ENCODE results near the gene TPRG1L.
"Not testable (repeated sequence)": the region's sequence is repeated elsewhere in the genome, so short reads cannot be mapped to it uniquely, and the experiment has no call there.

TPRG1L gene

DNA sequence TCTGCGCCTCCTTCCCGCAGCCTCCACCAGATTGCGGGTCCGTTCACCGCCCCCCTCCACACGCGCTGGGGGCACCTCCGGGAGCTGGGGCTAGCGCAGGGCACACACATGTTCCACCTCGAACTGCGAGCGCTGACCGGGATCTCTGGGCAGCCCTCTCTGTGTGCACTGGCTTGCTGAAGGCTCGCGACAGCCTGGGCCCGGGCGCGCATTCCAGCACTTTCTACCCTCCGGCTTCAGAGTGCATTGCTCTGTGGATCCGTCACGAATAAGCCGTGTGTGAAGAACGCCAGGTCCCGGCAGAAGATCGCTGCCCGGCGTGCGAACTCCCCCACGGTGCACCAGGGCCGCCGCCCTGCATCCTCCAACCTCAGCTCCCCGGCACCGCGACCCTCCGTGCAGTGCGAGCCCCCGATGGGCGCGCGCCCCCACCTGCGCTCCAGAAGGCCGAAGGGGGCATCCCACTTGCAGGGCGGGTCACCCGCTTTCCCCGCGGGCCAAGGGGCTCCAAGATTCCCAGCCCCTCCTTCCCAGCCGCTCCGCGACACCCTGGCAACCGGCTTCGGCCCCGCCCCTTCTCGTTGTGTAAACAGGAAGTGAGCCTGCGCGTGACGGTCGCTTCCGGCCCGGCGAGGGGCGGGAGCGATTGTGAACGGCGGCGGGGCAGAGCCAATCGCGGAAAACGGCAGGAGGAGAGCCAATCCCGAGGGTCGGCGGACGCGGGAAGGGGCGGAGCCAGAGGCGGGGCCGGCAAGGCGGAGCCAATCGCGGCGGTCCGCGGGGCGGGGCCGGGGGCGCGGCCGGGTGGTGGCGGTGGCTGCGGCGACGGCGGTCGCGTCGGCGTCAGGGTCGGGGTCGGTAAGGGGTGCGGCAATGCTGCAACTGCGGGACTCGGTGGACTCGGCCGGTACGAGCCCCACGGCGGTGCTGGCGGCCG, at the start of gene TPRG1L:
TPRG1L (plus strand) TSS at position 816 of the 937 bp plus-strand sequence; CDS start at position 874, 58 bp downstream.
- DNase-seq: peak; percentile 98

DNA sequence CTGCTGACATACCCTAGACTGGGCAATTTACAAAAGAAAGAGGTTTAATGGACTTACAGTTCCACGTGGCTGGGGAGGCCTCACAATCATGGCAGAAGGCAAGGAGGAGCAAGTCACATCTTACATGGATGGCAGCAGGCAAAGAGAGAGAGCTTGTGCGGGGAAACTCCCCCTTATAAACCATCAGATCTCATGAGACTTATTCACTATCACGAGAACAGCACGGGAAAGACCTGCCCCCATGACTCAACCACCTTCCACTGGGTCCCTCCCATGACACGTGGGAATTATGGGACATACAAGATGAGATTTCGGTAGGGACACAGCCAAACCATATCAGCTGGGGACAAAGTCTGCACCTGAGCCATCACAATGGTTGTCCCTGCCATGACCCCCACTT, 49.3 kb upstream of the TPRG1L start:
- DNase-seq: not testable (repeated sequence)

DNA sequence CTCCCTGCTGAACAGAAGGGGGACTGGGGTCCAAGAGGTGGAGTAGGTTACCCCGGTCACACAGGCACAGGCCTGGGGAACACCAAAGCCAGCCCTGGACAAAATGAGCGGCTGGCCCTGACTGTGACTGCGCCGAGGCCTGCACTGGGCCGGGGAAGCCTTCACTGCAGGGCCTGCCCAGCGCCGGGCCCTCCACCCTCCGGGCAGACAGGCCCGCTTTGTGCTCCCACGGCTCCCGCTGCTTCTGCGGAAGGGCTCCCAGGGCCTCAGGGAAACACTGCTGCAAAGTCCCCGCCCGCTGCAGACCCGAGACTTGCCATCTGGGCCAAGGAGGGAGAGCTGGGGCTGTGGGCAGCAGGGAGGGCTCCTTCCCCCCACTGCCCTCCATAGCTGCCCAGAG, 48.8 kb upstream of the TPRG1L start:
- no peak for DNase-seq

DNA sequence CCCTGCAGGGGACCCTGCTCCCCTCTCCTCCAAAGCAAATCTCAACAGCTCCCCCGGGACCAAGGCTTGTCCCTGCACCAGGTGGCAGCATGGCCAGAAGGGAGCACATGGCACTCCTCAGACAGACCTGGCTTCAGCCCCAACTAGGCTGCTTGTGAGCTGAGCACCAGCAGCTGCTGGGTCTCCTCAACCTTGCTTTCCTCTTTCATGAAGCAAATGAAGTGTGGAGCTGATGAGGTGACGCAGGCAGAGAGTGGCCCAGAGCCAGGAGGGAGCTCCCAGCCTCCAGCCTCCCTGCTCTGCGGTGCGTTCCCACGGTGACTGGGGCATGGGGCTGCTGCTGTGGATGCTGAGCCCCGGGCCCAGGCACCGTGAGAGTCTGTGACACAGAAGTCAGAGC, 47.5 kb upstream of the TPRG1L start:
- no peak for DNase-seq

DNA sequence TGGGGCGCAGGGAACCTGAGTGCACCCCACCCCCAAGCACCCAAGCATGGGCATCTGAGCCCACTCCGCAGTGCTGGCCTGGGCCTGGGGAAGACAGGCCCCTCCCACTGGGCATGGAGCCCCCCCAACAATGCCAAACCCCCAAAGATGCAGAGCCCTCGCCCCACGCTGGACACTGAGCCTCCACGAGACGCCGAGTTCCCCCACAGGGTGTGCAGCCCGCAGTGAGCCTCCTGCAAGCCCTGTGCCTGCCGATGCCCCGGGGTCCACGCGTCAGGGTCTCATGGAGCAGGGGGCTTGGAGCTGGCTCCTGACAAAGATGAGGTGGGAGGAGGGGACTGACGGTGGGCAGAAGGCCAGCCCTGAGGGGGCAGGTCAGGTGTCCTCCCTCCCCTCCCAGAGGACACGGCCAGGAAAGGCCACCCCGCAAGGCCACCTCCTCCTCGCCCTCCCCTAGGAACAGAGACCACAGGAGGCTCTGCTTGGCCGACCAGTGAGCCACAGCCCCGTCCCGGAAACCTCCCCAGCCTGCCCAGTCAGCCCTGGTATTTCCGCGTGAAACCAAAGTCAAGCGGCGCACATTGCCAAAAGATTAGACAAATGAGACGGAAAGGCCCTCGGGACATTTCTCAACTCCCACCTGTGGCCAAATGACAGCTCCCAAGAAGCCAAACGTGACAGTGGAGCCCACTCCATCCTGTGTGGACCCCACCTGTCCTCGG, 46.9 kb upstream of the TPRG1L start:
- DNase-seq: no peak

DNA sequence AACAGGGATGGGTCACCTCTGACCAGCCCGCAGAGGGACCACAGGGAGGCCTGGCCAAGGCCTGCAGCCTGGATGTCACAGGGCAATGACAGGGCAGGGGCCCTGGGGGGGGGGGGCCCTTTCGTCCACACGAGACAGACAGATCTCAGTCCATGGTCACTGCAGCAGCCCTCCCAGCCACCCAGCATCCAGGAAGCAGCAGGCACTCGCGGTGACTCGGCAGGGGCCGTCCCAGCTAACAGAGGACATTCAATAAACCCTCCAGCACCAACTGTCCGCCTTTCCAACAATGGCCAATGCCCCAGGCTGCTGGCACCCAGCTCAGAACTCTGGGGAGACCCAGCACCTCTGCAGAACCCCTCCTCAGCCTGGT, 46.4 kb upstream of the TPRG1L start:
- no peak for DNase-seq

DNA sequence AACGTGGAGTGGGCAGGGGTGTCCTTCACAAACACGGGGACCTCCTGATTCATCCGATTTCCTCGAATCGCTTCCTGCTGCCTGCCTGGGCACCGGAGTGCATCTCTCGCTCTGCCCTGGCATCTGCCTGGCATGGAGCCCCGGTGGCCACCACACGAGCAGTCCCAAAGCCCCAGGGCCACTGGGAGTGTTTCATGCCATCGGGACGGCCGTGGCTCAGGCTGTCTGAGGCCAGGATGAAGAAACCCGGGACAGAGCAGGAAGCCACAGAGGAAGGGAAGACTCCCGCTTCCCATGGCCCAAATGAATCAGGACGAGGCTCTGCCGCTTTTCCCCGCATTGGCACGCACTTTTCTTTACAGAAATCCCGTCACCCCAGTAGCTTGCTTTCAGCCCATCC, 45.9 kb upstream of the TPRG1L start:
- DNase-seq: no peak

DNA sequence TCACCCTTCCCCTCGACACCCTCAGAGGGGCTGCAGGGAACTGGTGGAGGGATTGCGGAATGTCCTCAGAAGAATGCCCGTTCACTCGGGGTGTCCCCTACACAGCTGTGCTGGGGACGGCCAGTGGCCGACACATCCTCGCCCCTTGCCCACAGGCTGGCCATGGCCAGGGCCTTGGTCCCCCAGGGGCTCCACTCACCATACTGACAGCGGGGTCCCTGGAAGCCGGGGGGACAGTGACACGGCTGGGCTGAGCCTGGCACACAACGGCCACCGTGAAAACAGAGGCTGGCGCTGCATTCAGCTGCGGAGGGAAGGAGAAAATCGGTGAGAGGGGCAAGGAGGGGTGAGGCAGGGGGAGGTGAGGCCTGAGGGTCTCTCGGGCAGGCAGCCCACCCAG, 45.2 kb upstream of the TPRG1L start:
- DNase-seq: no peak

DNA sequence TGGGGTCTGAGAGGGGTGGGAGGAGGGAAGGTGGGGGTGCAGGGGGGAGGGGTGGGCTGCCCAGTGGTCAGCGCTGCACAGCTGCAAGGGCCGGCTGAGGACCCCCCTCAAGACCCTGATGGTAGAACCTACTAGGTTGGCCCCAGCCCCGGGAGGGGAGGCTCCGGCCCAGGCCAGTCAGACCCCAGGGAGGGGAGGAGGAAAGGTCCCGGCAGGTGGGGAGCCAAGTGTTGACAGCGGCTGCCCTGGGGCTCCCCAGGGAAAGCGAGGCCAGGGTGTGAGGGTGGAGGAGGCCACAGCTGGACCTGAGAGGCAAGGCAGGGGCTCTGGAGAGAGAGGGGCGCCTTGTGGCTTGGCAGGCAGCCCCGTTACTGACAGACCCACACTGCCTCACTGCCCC, 44.6 kb upstream of the TPRG1L start:
- DNase-seq: no peak

DNA sequence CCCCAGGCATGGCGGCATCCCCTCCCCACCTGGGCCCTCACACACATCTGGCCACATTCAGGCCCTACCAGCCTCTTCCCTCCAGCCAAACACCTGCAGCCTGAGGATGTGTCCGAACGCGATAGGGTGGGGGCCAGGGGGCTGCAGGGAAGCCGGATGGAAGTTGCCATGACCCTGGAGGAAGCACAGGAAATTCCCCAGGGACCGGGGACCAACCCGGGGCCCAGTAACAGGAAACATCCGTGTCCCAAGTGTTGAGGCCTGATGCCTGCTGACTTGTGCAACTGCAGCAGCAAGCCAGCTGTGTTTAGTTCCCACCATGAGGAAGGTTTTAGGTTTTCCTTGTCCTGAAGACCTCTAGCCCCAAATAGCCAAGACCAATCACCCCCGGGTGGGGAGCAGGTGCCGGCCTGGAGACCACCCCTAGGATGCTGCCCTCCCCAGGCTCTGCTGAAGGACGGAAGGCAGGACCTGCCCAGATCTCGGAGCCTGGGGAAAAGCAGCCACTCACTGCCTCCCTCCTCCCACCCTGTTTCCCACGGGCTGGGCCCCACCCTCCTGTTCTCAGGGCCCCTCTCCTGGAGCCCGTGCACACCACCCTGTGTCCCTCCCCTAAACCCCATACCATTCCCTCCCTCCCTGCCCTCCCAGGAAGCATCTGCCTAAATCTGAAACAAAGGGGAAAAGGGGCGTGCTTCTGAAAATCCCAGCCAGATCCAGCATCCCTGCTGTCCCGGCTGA, 43.3 kb upstream of the TPRG1L start:
- no peak for DNase-seq

DNA sequence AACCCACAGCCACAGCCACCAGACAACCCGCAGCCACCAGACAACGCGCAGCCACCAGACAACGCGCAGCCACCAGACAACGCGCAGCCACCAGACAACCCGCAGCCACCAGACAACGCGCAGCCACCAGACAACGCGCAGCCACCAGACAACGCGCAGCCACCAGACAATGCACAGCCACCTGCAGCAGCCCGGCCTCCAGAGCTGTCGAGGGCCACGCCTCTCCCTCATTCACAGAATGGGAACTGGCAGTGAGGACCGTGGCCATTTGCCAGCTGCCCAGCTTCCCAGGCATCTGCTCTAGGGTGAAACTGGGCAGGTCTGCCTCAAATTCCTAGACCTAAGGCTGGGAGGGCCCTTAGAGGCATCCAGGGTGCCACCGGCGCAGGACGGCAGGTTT, 41.1 kb upstream of the TPRG1L start:
- DNase-seq: not testable (repeated sequence)

DNA sequence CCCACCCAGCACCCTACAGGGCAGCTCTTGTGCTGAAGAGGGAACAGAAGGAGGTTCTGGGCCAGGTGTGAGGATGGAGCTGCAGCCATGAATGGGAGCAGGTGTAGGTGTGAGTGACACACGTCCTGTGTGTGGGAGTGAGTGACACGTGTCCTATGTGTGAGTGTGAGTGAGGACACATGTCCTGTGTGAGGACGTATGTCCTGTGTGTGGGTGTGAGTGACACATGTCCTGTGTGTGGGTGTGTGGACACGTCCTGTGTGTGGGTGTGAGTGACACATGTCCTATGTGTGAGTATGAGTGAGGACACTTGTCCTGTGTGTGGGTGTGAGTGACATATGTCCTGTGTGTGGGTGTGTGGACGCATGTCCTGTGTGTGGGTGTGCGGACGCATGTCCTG, 39.9 kb upstream of the TPRG1L start:
- no peak for DNase-seq

DNA sequence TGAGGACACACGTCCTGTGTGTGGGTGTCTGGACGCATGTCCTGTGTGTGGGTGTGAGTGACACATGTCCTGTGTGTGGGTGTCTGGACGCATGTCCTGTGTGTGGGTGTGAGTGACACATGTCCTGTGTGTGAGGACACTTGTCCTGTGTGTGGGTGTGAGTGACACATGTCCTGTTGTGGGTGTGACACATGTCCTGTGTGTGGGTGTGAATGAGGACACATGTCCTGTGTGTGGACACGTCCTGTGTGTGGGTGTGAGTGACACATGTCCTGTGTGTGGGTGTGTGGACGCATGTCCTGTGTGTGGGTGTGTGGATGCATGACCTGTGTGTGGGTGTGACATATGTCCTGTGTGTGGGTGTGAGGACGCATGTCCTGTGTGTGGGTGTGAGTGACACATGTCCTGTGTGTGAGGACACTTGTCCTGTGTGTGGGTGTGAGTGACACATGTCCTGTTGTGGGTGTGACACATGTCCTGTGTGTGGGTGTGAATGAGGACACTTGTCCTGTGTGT, 39.4 kb upstream of the TPRG1L start:
- DNase-seq: not testable (repeated sequence)

DNA sequence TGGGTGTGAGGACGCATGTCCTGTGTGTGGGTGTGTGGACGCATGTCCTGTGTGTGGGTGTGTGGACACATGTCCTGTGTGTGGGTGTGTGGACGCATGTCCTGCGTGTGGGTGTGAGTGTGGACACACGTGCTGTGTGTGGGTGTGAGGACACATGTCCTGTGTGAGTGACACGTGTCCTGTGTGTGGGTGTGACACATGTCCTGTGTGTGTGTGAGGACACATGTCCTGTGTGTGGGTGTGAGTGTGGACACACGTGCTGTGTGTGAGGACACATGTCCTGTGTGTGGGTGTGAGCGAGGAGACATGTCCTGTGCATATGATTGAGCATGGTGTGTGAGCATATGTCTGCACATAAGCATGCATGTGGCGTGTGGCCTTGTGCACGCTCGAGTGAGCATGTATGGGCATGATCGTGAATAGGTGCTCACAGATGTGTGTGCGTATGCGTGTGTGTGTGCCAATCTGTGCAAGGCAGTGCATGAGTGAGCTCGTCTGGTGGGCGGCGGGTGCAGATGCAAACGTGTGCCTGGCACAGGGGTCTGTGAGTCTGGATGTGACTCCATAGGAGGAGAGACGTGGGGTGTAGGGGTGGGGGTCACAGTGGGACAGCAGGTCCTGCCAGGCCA, 38.8 kb upstream of the TPRG1L start:
- DNase-seq: no peak

DNA sequence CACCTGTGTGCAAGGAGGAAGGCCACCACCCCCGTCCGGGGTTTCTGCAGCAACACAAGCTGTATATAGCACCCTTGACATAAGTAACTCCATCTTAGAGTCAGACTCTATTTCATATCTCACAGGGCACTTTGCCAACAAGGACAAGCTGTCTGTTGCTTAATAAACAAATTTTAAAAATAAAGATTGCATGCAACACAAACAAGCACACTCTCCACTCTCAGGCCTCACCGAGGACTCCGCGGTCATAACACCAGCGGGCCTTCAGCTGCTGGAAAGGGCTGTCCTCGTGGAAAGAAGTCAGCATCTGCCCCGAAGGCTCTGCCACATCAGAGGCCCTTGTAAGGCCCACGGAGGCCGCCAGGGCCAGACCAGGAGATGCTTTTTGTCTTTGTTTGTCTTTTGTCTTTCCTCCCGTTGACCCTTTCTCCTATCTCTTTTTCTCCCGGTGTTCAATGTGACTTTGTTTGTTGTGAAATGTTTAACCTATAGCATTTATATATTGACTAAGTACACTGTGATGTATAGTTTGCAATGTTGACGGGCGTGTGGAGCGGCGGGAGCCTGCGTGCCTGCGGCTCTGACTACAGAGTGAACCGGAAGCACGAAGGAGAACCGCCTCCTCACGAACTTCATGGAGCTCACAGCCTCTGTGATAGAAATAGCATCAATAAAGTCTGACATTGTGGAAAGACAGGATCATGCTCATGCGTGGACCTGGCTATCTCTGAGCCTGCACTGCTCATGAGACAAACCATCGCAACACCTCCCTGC, 37.6 kb upstream of the TPRG1L start:
- no peak for DNase-seq

DNA sequence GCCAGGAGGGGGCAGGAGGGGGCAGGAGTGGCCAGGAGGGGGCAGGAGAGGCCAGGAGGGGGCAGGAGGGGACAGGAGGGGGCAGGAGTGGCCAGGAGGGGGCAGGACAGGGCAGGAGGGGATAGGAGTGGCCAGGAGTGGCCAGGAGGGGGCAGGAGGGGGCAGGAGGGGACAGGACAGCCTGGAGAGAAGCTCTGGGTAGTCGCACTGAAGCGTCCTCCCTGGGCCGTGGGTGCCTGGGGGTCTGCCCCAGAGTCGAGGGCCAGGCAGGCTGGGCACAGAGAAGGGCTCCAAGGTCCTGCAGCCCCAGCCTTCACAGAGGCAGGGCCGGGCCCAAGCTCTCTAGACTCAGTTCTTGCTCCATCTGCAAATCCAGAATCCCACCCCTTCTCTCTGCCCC, 36.4 kb upstream of the TPRG1L start:
- no peak for DNase-seq

DNA sequence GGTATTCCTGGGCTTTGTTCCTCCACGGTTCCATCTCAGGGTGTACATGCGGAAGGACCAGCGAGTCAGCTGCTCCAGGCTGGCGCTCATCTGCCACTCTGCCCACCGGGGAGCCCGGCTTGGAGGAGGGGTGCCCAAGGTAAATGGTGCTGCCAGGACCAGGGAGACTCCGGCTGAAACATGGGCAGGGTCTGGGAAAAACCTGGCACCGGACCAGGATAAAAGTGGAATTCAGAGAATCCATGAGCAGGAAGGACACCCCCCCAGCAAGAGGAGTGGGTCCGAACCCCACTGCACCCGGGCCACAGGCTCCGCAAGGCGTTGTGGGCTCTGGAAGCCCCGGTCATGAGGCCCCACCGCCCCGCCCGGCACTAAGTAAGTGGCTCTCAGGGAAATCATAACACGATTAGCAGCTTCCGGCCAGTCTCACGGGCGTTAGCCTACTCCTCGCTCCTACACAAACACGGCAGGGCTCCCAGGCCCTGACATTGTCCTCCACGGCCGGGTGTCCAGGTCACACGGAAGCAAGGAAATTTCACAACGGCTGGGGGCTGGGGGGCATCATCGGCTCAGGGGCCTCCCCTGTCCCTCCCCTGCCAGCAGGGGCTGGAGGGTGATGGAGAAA, 34.6 kb upstream of the TPRG1L start:
- DNase-seq: no peak

DNA sequence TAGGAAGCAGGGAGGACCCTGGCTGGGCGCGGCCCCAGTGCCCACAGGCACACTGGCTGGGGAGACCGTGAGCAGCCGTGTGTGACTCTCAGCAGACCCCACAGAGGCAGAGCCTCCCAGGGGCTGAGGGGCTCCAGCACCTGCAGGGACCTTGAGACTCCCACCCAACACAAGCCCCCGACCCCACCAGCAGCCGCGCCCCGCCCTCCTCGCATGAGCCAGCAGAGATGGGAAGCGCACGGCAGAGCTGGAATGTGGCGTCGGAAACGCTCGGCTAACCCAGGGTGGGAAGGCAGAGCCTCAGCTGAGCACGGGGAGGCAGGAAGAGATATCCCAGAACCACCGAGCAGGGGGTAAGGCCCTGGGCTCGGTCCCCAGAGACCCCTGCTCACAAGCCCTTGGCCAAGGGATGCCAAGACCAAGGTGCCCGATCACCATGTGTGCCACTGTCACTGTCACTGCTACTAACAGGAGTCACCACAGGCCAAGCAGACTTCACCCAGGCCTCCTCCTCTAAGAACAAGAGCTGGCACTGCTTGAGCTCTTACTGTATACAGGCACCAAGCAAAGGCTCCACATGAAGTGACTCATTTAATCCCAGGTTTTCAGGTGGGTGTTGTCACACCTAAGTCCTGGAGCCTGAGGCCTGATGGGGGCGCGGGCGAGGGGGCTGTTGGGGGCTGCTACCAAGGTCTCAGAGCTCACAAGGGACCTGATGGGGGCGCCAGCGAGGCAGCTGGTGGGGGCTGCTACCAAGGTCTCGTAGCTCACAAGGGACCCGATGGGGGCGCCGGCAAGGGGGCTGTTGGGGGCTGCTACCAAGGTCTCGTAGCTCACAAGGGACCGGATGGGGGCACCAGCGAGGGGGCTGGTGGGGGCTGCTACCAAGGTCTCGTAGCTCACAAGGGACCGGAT, 33.6 kb upstream of the TPRG1L start:
- DNase-seq: no peak

DNA sequence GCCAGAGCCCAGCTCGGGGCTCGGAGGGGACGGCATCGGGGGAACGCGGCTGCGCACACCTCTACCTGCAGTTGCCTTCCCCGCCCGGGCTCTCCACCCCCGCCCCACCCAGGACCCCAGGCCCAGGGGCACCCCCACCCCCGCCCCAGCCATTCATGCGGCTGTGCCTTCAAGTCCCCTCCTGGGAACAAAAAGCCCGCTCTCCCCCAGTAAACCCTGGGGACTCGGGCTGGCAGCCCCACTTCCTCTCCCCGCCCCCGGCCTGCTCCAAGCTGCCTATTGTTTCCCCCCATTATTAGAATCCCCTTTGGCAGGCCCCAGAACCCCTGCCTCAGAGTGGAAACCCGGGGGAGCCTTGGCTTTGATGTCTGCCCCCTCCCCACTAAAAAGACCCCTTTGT, 31.5 kb upstream of the TPRG1L start:
- no peak for DNase-seq

DNA sequence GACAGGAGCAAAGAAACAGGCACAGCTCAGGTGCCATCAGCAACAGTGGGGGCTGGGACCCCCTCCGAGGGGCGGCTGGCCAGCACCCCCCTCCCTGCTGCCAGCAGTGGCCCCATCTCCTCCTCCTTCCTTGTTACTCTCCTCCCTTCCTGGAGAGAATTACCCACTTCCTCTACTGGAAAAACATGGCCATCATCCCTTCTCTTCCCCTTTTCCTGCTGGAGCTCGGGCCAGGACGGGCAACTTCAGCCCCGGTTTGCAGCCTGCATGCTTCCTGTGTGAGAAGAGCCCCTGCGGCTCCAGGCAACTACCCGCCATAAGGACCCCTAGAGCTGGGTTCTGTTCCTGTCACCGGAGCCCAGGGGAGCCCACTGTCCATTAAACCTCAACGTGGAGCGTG, 31.1 kb upstream of the TPRG1L start:
- no peak for DNase-seq
